AG20443 (cell line): ENCODE results near the gene ADGRG3.
A peak's percentile ranks its signal among the peaks of the same experiment; 100 is the strongest.

Experiments
- DNase-seq: peaks from one replicate; pipeline ENCODE4 v3.0.0; 2012; ENCODE audit warnings: low spot score, mixed read lengths

The ADGRG3 gene

GRCh38 chr16:57736419-57737351, 68.6 kb downstream of the ADGRG3 start:
- DNase-seq, result peak; percentile 77

GRCh38 chr16:57738844-57739243, 70.7 kb downstream of the ADGRG3 start:
- DNase-seq, result no peak
